ENCODE results near the gene AEBP1. TPM values are rescaled to one million over a fixed set of nuclear protein-coding genes. Genes with fewer than 3 reads are reported as not detected.

Gene AEBP1
- total RNA-seq, 1 experiment from 2014 or later = 50.8 TPM

DNA sequence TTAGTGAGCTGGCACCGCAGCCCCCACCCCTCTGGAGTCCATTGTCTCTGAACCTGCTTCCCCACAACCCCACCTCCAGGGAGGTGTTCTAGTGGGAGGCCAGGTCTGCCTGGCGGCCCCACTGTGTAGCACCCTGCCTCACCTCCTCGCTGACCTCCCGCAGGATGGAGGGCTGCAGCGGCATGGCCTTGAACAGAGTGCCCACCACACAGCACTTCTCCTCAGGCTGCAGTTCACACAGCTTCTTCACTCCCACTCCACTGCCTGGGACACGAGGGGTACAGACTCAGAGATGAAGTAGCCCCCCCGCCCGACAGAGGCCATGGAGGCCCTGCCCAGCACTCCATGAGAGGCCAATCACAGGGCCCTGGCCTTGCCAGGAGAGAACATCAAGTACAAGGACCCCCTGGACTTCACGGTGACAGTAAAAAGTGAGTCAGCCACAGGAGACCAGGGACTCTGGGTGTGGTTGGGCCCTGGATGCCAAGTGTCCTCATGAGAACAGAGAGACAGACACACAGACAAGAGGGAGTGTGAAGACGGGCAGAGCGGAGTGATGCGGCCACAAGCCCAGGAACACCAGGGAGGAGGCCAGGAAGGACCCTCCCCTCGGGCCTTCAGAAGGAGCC is 13.8 kb downstream of the AEBP1 start:
- Mint-ChIP-seq H3K27me3 (ENCODE audit: low read depth) (no peaks in the 10 kb centered on the region), H3K27ac (no peak overlapping the region; the same call in 1 of the 2 replicates), H3K9me3 (no peaks in the 10 kb centered on the region), H3K4me3 (no peak overlapping the region), H3K36me3 (peaks cover 53% of the 10 kb centered on the region), H3K4me1 (peaks cover 10% of the 10 kb centered on the region)
- no peak for TF ChIP-seq SP1 (CRISPR knock-in tag; conservative IDR thresholded peaks at IDR 0.05)
- TF ChIP-seq FOXK1 (CRISPR knock-in tag; IDR thresholded peaks at IDR 0.05) = no peak
- no peak for TF ChIP-seq ZNF219 (CRISPR knock-in tag; IDR thresholded peaks at IDR 0.05; ENCODE audit: borderline replicate concordance)
- TF ChIP-seq KAT7 (CRISPR knock-in tag; IDR thresholded peaks at IDR 0.05; ENCODE audit: borderline replicate concordance) = no peak
- TF ChIP-seq NR3C1 (CRISPR knock-in tag; conservative IDR thresholded peaks at IDR 0.05; ENCODE audit: low read depth) = no peak
- TF ChIP-seq ZNF671 (CRISPR knock-in tag; IDR thresholded peaks at IDR 0.05) = no peak
- no peak for TF ChIP-seq OVOL2 (CRISPR knock-in tag; IDR thresholded peaks at IDR 0.05; ENCODE audit: borderline replicate concordance)
- no peak for TF ChIP-seq EMX1 (CRISPR knock-in tag; IDR thresholded peaks at IDR 0.05)
- TF ChIP-seq TCF7 (CRISPR knock-in tag; IDR thresholded peaks at IDR 0.05; ENCODE audit: low read depth) = no peak
- no peak for TF ChIP-seq FOXJ3 (CRISPR knock-in tag; IDR thresholded peaks at IDR 0.05; ENCODE audit: borderline replicate concordance)
- TF ChIP-seq, protein P1, sequence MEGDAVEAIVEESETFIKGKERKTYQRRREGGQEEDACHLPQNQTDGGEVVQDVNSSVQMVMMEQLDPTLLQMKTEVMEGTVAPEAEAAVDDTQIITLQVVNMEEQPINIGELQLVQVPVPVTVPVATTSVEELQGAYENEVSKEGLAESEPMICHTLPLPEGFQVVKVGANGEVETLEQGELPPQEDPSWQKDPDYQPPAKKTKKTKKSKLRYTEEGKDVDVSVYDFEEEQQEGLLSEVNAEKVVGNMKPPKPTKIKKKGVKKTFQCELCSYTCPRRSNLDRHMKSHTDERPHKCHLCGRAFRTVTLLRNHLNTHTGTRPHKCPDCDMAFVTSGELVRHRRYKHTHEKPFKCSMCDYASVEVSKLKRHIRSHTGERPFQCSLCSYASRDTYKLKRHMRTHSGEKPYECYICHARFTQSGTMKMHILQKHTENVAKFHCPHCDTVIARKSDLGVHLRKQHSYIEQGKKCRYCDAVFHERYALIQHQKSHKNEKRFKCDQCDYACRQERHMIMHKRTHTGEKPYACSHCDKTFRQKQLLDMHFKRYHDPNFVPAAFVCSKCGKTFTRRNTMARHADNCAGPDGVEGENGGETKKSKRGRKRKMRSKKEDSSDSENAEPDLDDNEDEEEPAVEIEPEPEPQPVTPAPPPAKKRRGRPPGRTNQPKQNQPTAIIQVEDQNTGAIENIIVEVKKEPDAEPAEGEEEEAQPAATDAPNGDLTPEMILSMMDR (IDR thresholded peaks at IDR 0.05) = no peak
- no peak for TF ChIP-seq NFYB (CRISPR knock-in tag; conservative IDR thresholded peaks at IDR 0.05; ENCODE audit: low read depth)
- TF ChIP-seq RELA (CRISPR knock-in tag; IDR thresholded peaks at IDR 0.05; ENCODE audit: borderline replicate concordance) = no peak
- TF ChIP-seq ZNF416 (CRISPR knock-in tag; IDR thresholded peaks at IDR 0.05) = no peak
- TF ChIP-seq, protein P2, sequence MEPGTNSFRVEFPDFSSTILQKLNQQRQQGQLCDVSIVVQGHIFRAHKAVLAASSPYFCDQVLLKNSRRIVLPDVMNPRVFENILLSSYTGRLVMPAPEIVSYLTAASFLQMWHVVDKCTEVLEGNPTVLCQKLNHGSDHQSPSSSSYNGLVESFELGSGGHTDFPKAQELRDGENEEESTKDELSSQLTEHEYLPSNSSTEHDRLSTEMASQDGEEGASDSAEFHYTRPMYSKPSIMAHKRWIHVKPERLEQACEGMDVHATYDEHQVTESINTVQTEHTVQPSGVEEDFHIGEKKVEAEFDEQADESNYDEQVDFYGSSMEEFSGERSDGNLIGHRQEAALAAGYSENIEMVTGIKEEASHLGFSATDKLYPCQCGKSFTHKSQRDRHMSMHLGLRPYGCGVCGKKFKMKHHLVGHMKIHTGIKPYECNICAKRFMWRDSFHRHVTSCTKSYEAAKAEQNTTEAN (CRISPR knock-in tag; IDR thresholded peaks at IDR 0.05) = no peak
- no peak for TF ChIP-seq ERG (CRISPR knock-in tag; IDR thresholded peaks at IDR 0.05)
- no peak for TF ChIP-seq ETV6 (CRISPR knock-in tag; IDR thresholded peaks at IDR 0.05)
- no peak for TF ChIP-seq TP53 (CRISPR knock-in tag; IDR thresholded peaks at IDR 0.05)
- TF ChIP-seq ELF4 (CRISPR knock-in tag; IDR thresholded peaks at IDR 0.05; ENCODE audit: low read depth) = no peak
- TF ChIP-seq, protein P3, sequence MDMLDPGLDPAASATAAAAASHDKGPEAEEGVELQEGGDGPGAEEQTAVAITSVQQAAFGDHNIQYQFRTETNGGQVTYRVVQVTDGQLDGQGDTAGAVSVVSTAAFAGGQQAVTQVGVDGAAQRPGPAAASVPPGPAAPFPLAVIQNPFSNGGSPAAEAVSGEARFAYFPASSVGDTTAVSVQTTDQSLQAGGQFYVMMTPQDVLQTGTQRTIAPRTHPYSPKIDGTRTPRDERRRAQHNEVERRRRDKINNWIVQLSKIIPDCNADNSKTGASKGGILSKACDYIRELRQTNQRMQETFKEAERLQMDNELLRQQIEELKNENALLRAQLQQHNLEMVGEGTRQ (CRISPR knock-in tag; IDR thresholded peaks at IDR 0.05) = no peak
- CTCF ChIA-PET = no interaction called here
- no peak for ATAC-seq
- DNase-seq (ENCODE audit: low spot score) = no peak
- POLR2A ChIA-PET = no interaction called here

- Mint-ChIP-seq H3K36me3 (peaks cover 42% of the 10 kb centered on the region), H3K27ac (no peak overlapping the region), H3K4me1 (peaks cover 10% of the 10 kb centered on the region), H3K9me3 (no peaks in the 10 kb centered on the region), H3K27me3 (ENCODE audit: low read depth) (peaks cover 5% of the 10 kb centered on the region), H3K4me3 (no peak overlapping the region)
- POLR2A ChIA-PET = no interaction called here
- CTCF ChIA-PET = no interaction called here
- DNase-seq (ENCODE audit: low spot score) (no peak), ATAC-seq (no peak)
- TF ChIP-seq CREB1 (CRISPR knock-in tag; IDR thresholded peaks at IDR 0.05) = no peak
- TF ChIP-seq, protein P4, sequence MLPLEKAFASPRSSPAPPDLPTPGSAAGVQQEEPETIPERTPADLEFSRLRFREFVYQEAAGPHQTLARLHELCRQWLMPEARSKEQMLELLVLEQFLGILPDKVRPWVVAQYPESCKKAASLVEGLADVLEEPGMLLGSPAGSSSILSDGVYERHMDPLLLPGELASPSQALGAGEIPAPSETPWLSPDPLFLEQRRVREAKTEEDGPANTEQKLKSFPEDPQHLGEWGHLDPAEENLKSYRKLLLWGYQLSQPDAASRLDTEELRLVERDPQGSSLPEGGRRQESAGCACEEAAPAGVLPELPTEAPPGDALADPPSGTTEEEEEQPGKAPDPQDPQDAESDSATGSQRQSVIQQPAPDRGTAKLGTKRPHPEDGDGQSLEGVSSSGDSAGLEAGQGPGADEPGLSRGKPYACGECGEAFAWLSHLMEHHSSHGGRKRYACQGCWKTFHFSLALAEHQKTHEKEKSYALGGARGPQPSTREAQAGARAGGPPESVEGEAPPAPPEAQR (CRISPR knock-in tag; IDR thresholded peaks at IDR 0.05) = no peak
- TF ChIP-seq ATF6 (CRISPR knock-in tag; IDR thresholded peaks at IDR 0.05) = no peak
- TF ChIP-seq GRHL2 (CRISPR knock-in tag; IDR thresholded peaks at IDR 0.05; ENCODE audit: insufficient replicate concordance, severe bottlenecking) = no peak
- no peak for TF ChIP-seq TP53 (CRISPR knock-in tag; IDR thresholded peaks at IDR 0.05)
- TF ChIP-seq FOXJ3 (CRISPR knock-in tag; IDR thresholded peaks at IDR 0.05; ENCODE audit: borderline replicate concordance) = no peak
- TF ChIP-seq IRF1 (CRISPR knock-in tag; IDR thresholded peaks at IDR 0.05) = no peak
- no peak for TF ChIP-seq SMAD3 (CRISPR knock-in tag; IDR thresholded peaks at IDR 0.05; ENCODE audit: borderline replicate concordance)
Observed at GRCh38 chr7:44119829-44120380, 15.8 kb downstream of the AEBP1 start.

Measured in WTC11 (cell line).